K562 (cell line): ENCODE data around the gene NOTCH3. TPM values are rescaled to one million over a fixed set of nuclear protein-coding genes. Genes with fewer than 3 reads are reported as not detected.

Source experiments
- BMI1 ChIP-seq: fragments of 150-350 bp; IDR thresholded peaks from 2 replicates; pipeline ENCODE4 v1.6.1; 2014; ENCODE audit warnings: low read length
- CXXC5 ChIP-seq: fragments of 250-450 bp; sonication (Bioruptor Pico); IDR thresholded peaks from 2 replicates; pipeline ENCODE4 v1.8.0; 2022; ENCODE audit warnings: inconsistent platforms, mild to moderate bottlenecking, moderate library complexity
- ETV6 ChIP-seq, 3 experiments: fragments of 150-350 bp in 1 of 3; sonication (generic) in 1 of 3; formaldehyde crosslinking in 1 of 3; IDR thresholded peaks; 2 replicates each; pipeline versions ENCODE4 v1.6.1 to v1.8.0; 2014 to 2022; ENCODE audit warnings: borderline replicate concordance in 2 of 3, low read depth in 2 of 3, antibody characterized with exemption in 1 of 3, low read length in 1 of 3, mild to moderate bottlenecking in 1 of 3, missing genetic modification reagents in 1 of 3
- GABPA ChIP-seq: fragments of 200-800 bp; sonication (Bioruptor generic); conservative IDR thresholded peaks from 2 replicates; pipeline ENCODE4 v1.6.1; 2016; ENCODE audit warnings: low read depth, missing genetic modification characterization, missing compliant biosample characterization
- MAZ ChIP-seq, 2 experiments: fragments of 450-650 bp in 1 of 2; sonication (generic) in 1 of 2; formaldehyde crosslinking; IDR thresholded peaks in 1 of 2; conservative IDR thresholded peaks in 1 of 2; 2 replicates each; pipeline versions ENCODE4 v1.4.0 to v1.5.0; 2020; ENCODE audit warnings: mild to moderate bottlenecking in 1 of 2, missing genetic modification reagents in 1 of 2
- MTA2 ChIP-seq: fragments of 450-650 bp; IDR thresholded peaks from 2 replicates; pipeline ENCODE4 v1.6.1; 2016; ENCODE audit warnings: low read depth
- MXI1 ChIP-seq: IDR thresholded peaks from 2 replicates; pipeline ENCODE4 v1.6.1; 2011; ENCODE audit warnings: low read depth, mild to moderate bottlenecking, improper control_type of control experiment, low read length
- NFE2 ChIP-seq: IDR thresholded peaks from 2 replicates; pipeline ENCODE4 v1.6.1; 2014; ENCODE audit warnings: antibody characterized with exemption, low read depth
- NFYB ChIP-seq: IDR thresholded peaks from 2 replicates; pipeline ENCODE4 v1.6.1; 2011; ENCODE audit warnings: mild to moderate bottlenecking, moderate library complexity; ENCODE audit not compliant: insufficient read length; ENCODE audit errors: extremely low read depth
- SP2 ChIP-seq: IDR thresholded peaks from 2 replicates; pipeline ENCODE4 v1.6.1; 2011; ENCODE audit warnings: mild to moderate bottlenecking, low read depth, low read length, moderate library complexity; ENCODE audit not compliant: poor library complexity, severe bottlenecking; ENCODE audit errors: extremely low read depth
- ZNF24 ChIP-seq: fragments of 450-650 bp; IDR thresholded peaks from 2 replicates; pipeline ENCODE4 v1.6.1; 2016
- ZNF407 ChIP-seq: fragments of 450-650 bp; IDR thresholded peaks from 2 replicates; pipeline ENCODE4 v1.6.1; 2016; ENCODE audit warnings: low read depth
- ZNF609 ChIP-seq: sonication (generic); formaldehyde crosslinking; IDR thresholded peaks from 2 replicates; pipeline ENCODE4 v1.8.1; 2023; ENCODE audit warnings: missing genetic modification reagents, mild to moderate bottlenecking, borderline replicate concordance
- polyA plus RNA-seq, 8 experiments: library from polyadenylated mRNA; depleted of rRNA in 4 of 8; stranded (reverse) in 5 of 8; unstranded in 3 of 8; fragments of >200 nt; fragmentation: Nextera tagmentation in 2 of 8; fragmentation: Illumina TruSeq in 1 of 8; extraction: Ambion mirVana in 2 of 8; extraction: Trizol in 1 of 8; gene quantifications; 2 replicates each; pipeline versions ENCODE4 v1.2.1 to v1.2.3, GENCODE V29; 2011 to 2014; ENCODE audit warnings: inconsistent platforms in 1 of 8, missing spikeins in 1 of 8
- total RNA-seq, 7 experiments: library from RNA; depleted of rRNA in 6 of 7; stranded (reverse); fragments of >200 nt in 6 of 7; fragmentation: Illumina TruSeq in 2 of 7; extraction: Trizol in 2 of 7; gene quantifications; 2 replicates each; pipeline versions ENCODE4 v1.2.1 to v1.2.3, GENCODE V29; 2011 to 2021; ENCODE audit warnings: low replicate concordance in 1 of 7

NOTCH3 gene
- total and polyA plus RNA-seq, 9 of the 15 experiments (the other 6 are each of a cell fraction or from before 2014, with no cell fraction given) = under 0.01 to 1.2 (median 0.16) TPM

- TF ChIP-seq MTA2 (no peak), CXXC5 (peak; percentile 40), MAZ (CRISPR knock-in tag; conservative IDR thresholded peaks at IDR 0.05 in 1 of 2, IDR thresholded peaks at IDR 0.05 in 1 of 2) (peak in 1 of 2 experiments; percentile 48; a peak in 2 of 4 replicates), MXI1 (peak; percentile 99), ZNF407 (no peak), ETV6 (IDR thresholded peaks at IDR 0.05; ENCODE audit: borderline replicate concordance in 1 of 2, low read depth in 2 of 2, low read length in 1 of 2) (no peak), ETV6 (CRISPR knock-in tag; IDR thresholded peaks at IDR 0.05; ENCODE audit: borderline replicate concordance) (no peak), SP2 (peak; percentile 55), BMI1 (peak; percentile 99), NFE2 (peak; percentile 66), ZNF24 (peak; percentile 86), ZNF609 (CRISPR knock-in tag) (no peak), GABPA (tag) (0 out of 2 replicates have a peak, but pooled peaks have one; percentile 18), NFYB (peak; percentile 60)
These were observed 22.2 kb upstream of the NOTCH3 start (continued) for GRCh38 chr19:15222738-15223648.
